Caco-2 (cell line): ENCODE measurements around the gene KIDINS220. TPM values are rescaled to one million over a fixed set of nuclear protein-coding genes. Genes with fewer than 3 reads are reported as not detected.

Source experiments
- BruUV-seq: library from RNA; stranded (reverse); fragments of 400-500 nt; replicated peaks from 2 replicates; lab custom pipeline; 2021; lab: Mats Ljungman, UMichigan
- CTCF ChIA-PET: fragments of 300-600 bp; sonication (Branson Sonifier 250); formaldehyde crosslinking; loops from one replicate; lab custom pipeline; 2022; ENCODE audit warnings: antibody characterized with exemption; lab: Charles Lee
- POLR2A ChIA-PET: fragments of 300-600 bp; sonication (Branson Sonifier 250); formaldehyde crosslinking; loops from one replicate; lab custom pipeline; 2022; ENCODE audit warnings: antibody characterized with exemption; lab: Charles Lee
- DNase-seq, 2 experiments: peaks; one replicate each; pipeline versions ENCODE4 v3.0.0 to v3.0.0-alpha.2; 2020 to 2022
- H3K27me3 ChIP-seq: replicated peaks from 2 replicates; pipeline ENCODE4 v1.6.0; 2011; ENCODE audit warnings: low read length; ENCODE audit not compliant: control insufficient read depth, insufficient read depth
- H3K36me3 ChIP-seq: 2 replicates; pipeline ENCODE4 v1.5.1; 2011; ENCODE audit warnings: low read length; ENCODE audit not compliant: control insufficient read depth, insufficient read depth
- H3K4me1 ChIP-seq: fragments of 250-450 bp; sonication (Bioruptor Pico); 2 replicates; pipeline ENCODE4 v1.5.1; 2020; ENCODE audit warnings: mild to moderate bottlenecking
- H3K4me3 ChIP-seq: 2 replicates; pipeline ENCODE4 v1.5.1; 2011; ENCODE audit warnings: low read depth, mild to moderate bottlenecking, control low read depth, low read length
- H3K9me3 ChIP-seq: fragments of 250-450 bp; sonication (Bioruptor Pico); 2 replicates; pipeline ENCODE4 v1.5.1; 2020; ENCODE audit warnings: mild to moderate bottlenecking, moderate library complexity
- H3K27ac Mint-ChIP-seq: one replicate; pipeline ENCODE4 v1.8.0; 2022; ENCODE audit warnings: mixed read lengths; ENCODE audit not compliant: unreplicated experiment
- H3K27me3 Mint-ChIP-seq: one replicate; pipeline ENCODE4 v1.8.0; 2022; ENCODE audit warnings: mixed read lengths; ENCODE audit not compliant: insufficient read depth, unreplicated experiment
- H3K36me3 Mint-ChIP-seq: one replicate; pipeline ENCODE4 v1.8.0; 2022; ENCODE audit warnings: mild to moderate bottlenecking, mixed read lengths; ENCODE audit not compliant: insufficient read depth, unreplicated experiment
- H3K4me1 Mint-ChIP-seq: one replicate; pipeline ENCODE4 v1.8.0; 2022; ENCODE audit warnings: low read depth, mixed read lengths; ENCODE audit not compliant: unreplicated experiment
- H3K4me3 Mint-ChIP-seq: one replicate; pipeline ENCODE4 v1.8.0; 2022; ENCODE audit warnings: mild to moderate bottlenecking, moderate library complexity, mixed read lengths; ENCODE audit not compliant: unreplicated experiment
- H3K9me3 Mint-ChIP-seq: one replicate; pipeline ENCODE4 v1.8.0; 2022; ENCODE audit warnings: mixed read lengths; ENCODE audit not compliant: unreplicated experiment
- CTCF ChIP-seq, 2 experiments: fragments of 200-600 bp in 1 of 2; IDR thresholded peaks; 1 replicate in 1 of 2; 2 replicates in 1 of 2; pipeline versions ENCODE4 v1.5.1 to v1.8.0; 2011 to 2022; ENCODE audit warnings: antibody characterized with exemption in 1 of 2, control low read depth in 1 of 2, inconsistent platforms in 1 of 2, low read depth in 1 of 2, low read length in 1 of 2, mild to moderate bottlenecking in 1 of 2, moderate library complexity in 1 of 2; ENCODE audit not compliant: insufficient read depth in 1 of 2, severe bottlenecking in 1 of 2, unreplicated experiment in 1 of 2
- intact Hi-C: fragments of 100-400 bp; cut with micrococcal nuclease; formaldehyde crosslinking; loops from one replicate; pipeline ENCODE4 v1.10.0; 2022; ENCODE audit not compliant: unreplicated experiment
- total RNA-seq: library from RNA; stranded (reverse); gene quantifications from 2 replicates; pipeline ENCODE4 v1.2.3, GENCODE V29; 2022

Gene KIDINS220
- total RNA-seq, 1 experiment from 2014 or later, result 32.8 TPM

DNA sequence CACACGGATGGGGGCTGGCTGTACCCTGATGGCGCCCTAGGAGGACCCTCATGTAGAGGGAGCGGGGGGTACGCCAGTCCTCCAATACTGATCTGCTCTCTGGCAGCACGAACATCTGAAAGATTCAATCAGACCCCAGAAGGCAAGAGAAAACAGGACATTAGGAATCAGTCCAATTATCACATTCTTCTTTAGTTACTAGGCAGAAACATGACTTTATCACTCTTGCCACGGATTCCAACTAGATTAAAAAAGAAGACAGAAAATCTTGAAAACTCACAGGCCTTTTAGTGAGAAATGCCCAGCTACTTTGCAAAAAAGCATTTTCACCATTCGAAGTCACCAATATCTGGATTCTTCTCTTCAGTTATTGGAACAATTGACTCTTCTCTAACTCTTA is 87.2 kb downstream of the KIDINS220 start:
- POLR2A ChIA-PET, result no interaction called here
- intact Hi-C loops, result no loop called here

GRCh38 chr2:8743261-8743660 is 94.2 kb downstream of the KIDINS220 start:
- Mint-ChIP-seq H3K4me1 (no peaks in the 10 kb centered on the region), H3K36me3 (no peaks in the 10 kb centered on the region), H3K27ac (no peak overlapping the region), H3K4me3 (no peak overlapping the region), H3K27me3 (no peaks in the 10 kb centered on the region), H3K9me3 (no peaks in the 10 kb centered on the region)
- H3K36me3 ChIP-seq, result peaks cover 2% of the 10 kb centered on the region; the same call in 1 of the 2 replicates
- ChIA-PET CTCF (no interaction called here), POLR2A (no interaction called here)
- BruUV-seq, result no TSS peak
- H3K27me3 ChIP-seq, result no peaks in the 10 kb centered on the region
- no peaks in the 10 kb centered on the region for H3K9me3 ChIP-seq
- intact Hi-C loops, result no loop called here
- H3K4me3 ChIP-seq, result no peak overlapping the region
- no peak for DNase-seq
- no peak for TF ChIP-seq CTCF (IDR thresholded peaks at IDR 0.05; ENCODE audit: insufficient read depth in 1 of 2, low read depth in 1 of 2, low read length in 1 of 2, severe bottlenecking in 1 of 2, unreplicated experiment in 1 of 2)
- no peaks in the 10 kb centered on the region for H3K4me1 ChIP-seq

More for the DNA sequence above, 87.2 kb downstream of the KIDINS220 start:
- BruUV-seq, result no TSS peak
- Histone ChIP-seq H3K4me1 (no peaks in the 10 kb centered on the region), H3K9me3 (0 out of 2 replicates have a peak, but pooled peaks cover 3% of the 10 kb centered on the region), H3K36me3 (no peaks in the 10 kb centered on the region), H3K27me3 (no peaks in the 10 kb centered on the region), H3K4me3 (no peak overlapping the region)
- Mint-ChIP-seq H3K27ac (no peak overlapping the region), H3K9me3 (no peaks in the 10 kb centered on the region), H3K36me3 (no peaks in the 10 kb centered on the region), H3K27me3 (no peaks in the 10 kb centered on the region), H3K4me3 (no peak overlapping the region), H3K4me1 (no peaks in the 10 kb centered on the region)
- CTCF ChIA-PET, result no interaction called here
- TF ChIP-seq CTCF (IDR thresholded peaks at IDR 0.05; ENCODE audit: insufficient read depth in 1 of 2, low read depth in 1 of 2, low read length in 1 of 2, severe bottlenecking in 1 of 2, unreplicated experiment in 1 of 2), result no peak
- no peak for DNase-seq

DNA sequence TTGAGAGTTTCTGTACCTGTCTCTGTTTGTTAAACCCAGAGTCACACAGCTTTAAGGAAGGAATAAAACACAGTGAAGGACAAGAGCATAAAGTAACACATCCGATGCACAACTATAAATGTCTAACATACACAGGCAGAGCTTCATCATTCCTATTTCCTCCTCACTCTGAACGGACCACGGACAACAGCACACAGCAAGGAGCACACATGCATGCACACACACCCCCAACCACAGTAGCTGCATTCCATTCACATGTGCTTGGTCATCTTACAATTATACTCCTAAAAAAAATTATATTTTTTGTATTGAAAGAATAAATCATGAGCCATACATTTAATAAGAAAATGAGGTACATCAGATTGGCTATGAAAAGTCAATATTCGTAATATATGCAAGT is 97.3 kb downstream of the KIDINS220 start:
- no peaks in the 10 kb centered on the region for H3K9me3 Mint-ChIP-seq
- no peak overlapping the region for H3K27ac Mint-ChIP-seq
- BruUV-seq, result no TSS peak
- no peaks in the 10 kb centered on the region for H3K27me3 Mint-ChIP-seq
- no peaks in the 10 kb centered on the region for H3K9me3 ChIP-seq
- no peak for TF ChIP-seq CTCF (IDR thresholded peaks at IDR 0.05; ENCODE audit: insufficient read depth in 1 of 2, low read depth in 1 of 2, low read length in 1 of 2, severe bottlenecking in 1 of 2, unreplicated experiment in 1 of 2)
- H3K4me1 Mint-ChIP-seq, result no peaks in the 10 kb centered on the region
- CTCF ChIA-PET, result no interaction called here
- H3K36me3 Mint-ChIP-seq, result no peaks in the 10 kb centered on the region
- no peaks in the 10 kb centered on the region for H3K4me1 ChIP-seq
- DNase-seq, result no peak
- H3K27me3 ChIP-seq, result no peaks in the 10 kb centered on the region
- no peak overlapping the region for H3K4me3 ChIP-seq
- intact Hi-C loops, result no loop called here
- POLR2A ChIA-PET, result no interaction called here
- H3K4me3 Mint-ChIP-seq, result no peak overlapping the region
- peaks cover 2% of the 10 kb centered on the region; the same call in 1 of the 2 replicates for H3K36me3 ChIP-seq
